Activated T-helper 1 cell treated with anti-CD3 and anti-CD28 coated beads, Interleukin-12 subunit alpha, Interleukin-12 subunit beta, Interleukin-2, Interleukin-4 antibody, amounts not matched to agents 30 ng/mL and 10 ng/mL and 1 ng/mL, durations not matched to agents 14 hours and 24 hours and 36 hours (primary cell): ENCODE results near the gene TMA7. TPM values are rescaled to one million over a fixed set of nuclear protein-coding genes. Genes with fewer than 3 reads are reported as not detected.
"Not testable (repeated sequence)": the region's sequence is repeated elsewhere in the genome, so short reads cannot be mapped to it uniquely, and the experiment has no call there.

Experiments used
- DNase-seq: peaks from one replicate; pipeline ENCODE4 v3.0.0; 2021; ENCODE audit warnings: low spot score
- H3K27ac Mint-ChIP-seq: one replicate; pipeline ENCODE4 v1.8.0; 2021; ENCODE audit warnings: mild to moderate bottlenecking, mixed read lengths
- H3K27me3 Mint-ChIP-seq: one replicate; pipeline ENCODE4 v1.8.0; 2022; ENCODE audit warnings: mild to moderate bottlenecking, moderate library complexity, mixed read lengths; ENCODE audit not compliant: insufficient read depth
- H3K36me3 Mint-ChIP-seq: one replicate; pipeline ENCODE4 v1.8.0; 2021; ENCODE audit warnings: low read depth, mixed read lengths
- H3K4me1 Mint-ChIP-seq: one replicate; pipeline ENCODE4 v1.8.0; 2021; ENCODE audit warnings: low read depth, mixed read lengths
- H3K4me3 Mint-ChIP-seq: one replicate; pipeline ENCODE4 v1.8.0; 2021; ENCODE audit warnings: mild to moderate bottlenecking, moderate library complexity, mixed read lengths
- H3K9me3 Mint-ChIP-seq: one replicate; pipeline ENCODE4 v1.8.0; 2021; ENCODE audit warnings: mixed read lengths
- intact Hi-C: fragments of 100-400 bp; cut with micrococcal nuclease; formaldehyde crosslinking; loops from one replicate; pipeline ENCODE4 v1.15.1; 2024
- total RNA-seq: library from RNA; stranded (reverse); gene quantifications from 2 replicates; pipeline ENCODE4 v1.2.3, GENCODE V29; 2022

The TMA7 gene
- 262 and 266 TPM in 2 replicates for total RNA-seq

GRCh38 chr3:48439820-48440589, at the start of gene TMA7, which contains the start of gene CCDC51:
Gene TMA7 (plus strand): TSS chr3:48440257. CDS start chr3:48440297, 40 bp downstream.
Gene CCDC51 (minus strand): TSS chr3:48440119. CDS start chr3:48435128, 4,991 bp downstream.
- no peaks in the 10 kb centered on the region for H3K27me3 Mint-ChIP-seq

GRCh38 chr3:48394391-48394790, 45.7 kb upstream of the TMA7 start:
- Mint-ChIP-seq H3K36me3 (no peaks in the 10 kb centered on the region), H3K9me3 (no peaks in the 10 kb centered on the region), H3K27me3 (peaks cover 17% of the 10 kb centered on the region), H3K4me3 (no peak overlapping the region), H3K27ac (no peak overlapping the region), H3K4me1 (no peaks in the 10 kb centered on the region)
- DNase-seq, result no peak
- intact Hi-C loops, result no loop called here

More at GRCh38 chr3:48439820-48440589, at the start of gene TMA7, which contains the start of gene CCDC51:
- intact Hi-C loops, result loop anchor here (1.0 to 10.0 kb wide), 9 partner anchors 10 to 655 kb away; partner anchors contain the start of genes CDC25A, IMPDH2, NDUFAF3 and PLXNB1
- peaks cover 33% of the 10 kb centered on the region for H3K36me3 Mint-ChIP-seq
- peaks cover 26% of the 10 kb centered on the region for H3K4me1 Mint-ChIP-seq
- peak within 1 kb of the TSS; percentile 98 for H3K4me3 Mint-ChIP-seq
- H3K9me3 Mint-ChIP-seq, result no peaks in the 10 kb centered on the region
- peak; percentile 98 for DNase-seq
- H3K27ac Mint-ChIP-seq, result peak within 1 kb of the TSS; percentile 94

GRCh38 chr3:48395714-48396113, 44.3 kb upstream of the TMA7 start:
- intact Hi-C loops, result no loop called here
- Mint-ChIP-seq H3K36me3 (no peaks in the 10 kb centered on the region), H3K9me3 (no peaks in the 10 kb centered on the region), H3K4me1 (no peaks in the 10 kb centered on the region), H3K27me3 (peaks cover 7% of the 10 kb centered on the region), H3K4me3 (no peak overlapping the region), H3K27ac (no peak overlapping the region)
- no peak for DNase-seq

DNA sequence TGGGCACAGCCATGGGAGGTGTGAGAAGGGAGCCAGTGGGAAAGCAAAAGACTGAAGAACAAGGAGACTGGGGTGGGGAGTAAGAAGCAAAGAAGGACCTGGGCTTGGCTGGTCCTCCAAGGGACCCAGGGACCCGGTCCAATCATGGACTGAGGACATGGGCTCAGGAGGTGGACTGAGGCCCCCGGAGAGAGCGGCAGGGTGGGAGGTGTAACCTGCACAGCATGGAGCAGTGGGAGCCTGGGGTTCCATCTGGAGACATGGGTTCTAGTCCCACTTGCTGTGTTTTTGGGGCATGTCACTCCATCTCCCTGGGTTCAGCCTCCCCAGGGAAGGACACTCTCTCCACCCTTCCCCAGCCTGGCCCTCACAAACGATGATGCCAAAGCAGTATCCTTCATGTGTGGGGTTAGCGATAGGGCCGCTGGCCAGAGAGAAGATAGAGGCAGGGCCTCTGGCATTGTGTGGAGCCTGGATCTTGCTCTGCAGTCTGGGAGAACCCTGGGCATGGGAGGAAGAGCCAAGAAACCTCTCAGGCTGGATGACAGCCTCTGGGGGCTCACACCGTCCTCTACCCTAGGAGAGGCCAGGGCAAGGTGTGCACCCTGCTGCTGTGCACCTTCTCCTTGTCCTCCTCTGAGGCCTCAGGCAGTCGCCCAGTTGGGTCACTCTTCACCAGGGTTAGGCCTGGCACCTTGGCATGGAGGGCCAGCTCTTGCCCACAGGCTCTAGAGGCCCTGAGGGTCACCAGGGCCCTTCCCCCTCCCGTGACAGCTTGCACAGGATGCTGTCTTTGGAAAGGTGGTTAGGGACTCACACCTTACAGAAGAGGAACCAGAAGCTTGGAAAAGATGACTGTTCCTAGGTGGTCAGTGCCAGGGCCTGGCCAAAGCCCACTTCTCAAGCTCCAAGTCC, 42.0 kb upstream of the TMA7 start:
- H3K9me3 Mint-ChIP-seq, result no peaks in the 10 kb centered on the region
- no peak overlapping the region for H3K27ac Mint-ChIP-seq
- peaks cover 2% of the 10 kb centered on the region for H3K27me3 Mint-ChIP-seq
- DNase-seq, result no peak
- H3K4me1 Mint-ChIP-seq, result no peaks in the 10 kb centered on the region
- H3K36me3 Mint-ChIP-seq, result no peaks in the 10 kb centered on the region
- H3K4me3 Mint-ChIP-seq, result no peak overlapping the region
- intact Hi-C loops, result no loop called here

GRCh38 chr3:48398701-48399386, 41.2 kb upstream of the TMA7 start:
- Mint-ChIP-seq H3K27ac (no peak overlapping the region), H3K27me3 (peaks cover 2% of the 10 kb centered on the region), H3K4me3 (no peak overlapping the region), H3K36me3 (no peaks in the 10 kb centered on the region), H3K9me3 (no peaks in the 10 kb centered on the region), H3K4me1 (no peaks in the 10 kb centered on the region)
- no peak for DNase-seq
- intact Hi-C loops, result no loop called here

GRCh38 chr3:48399387-48400172, 40.5 kb upstream of the TMA7 start:
- no peak for DNase-seq
- Mint-ChIP-seq H3K9me3 (no peaks in the 10 kb centered on the region), H3K27me3 (peaks cover 2% of the 10 kb centered on the region), H3K4me1 (no peaks in the 10 kb centered on the region), H3K27ac (no peak overlapping the region), H3K36me3 (no peaks in the 10 kb centered on the region), H3K4me3 (no peak overlapping the region)
- intact Hi-C loops, result loop anchor here (1.0 to 10.0 kb wide), 3 partner anchors 126 to 235 kb away; partner anchors contain the start of genes SLC26A6 and ZNF589

- Mint-ChIP-seq H3K27me3 (no peaks in the 10 kb centered on the region), H3K4me3 (no peak overlapping the region), H3K4me1 (no peaks in the 10 kb centered on the region), H3K36me3 (no peaks in the 10 kb centered on the region), H3K27ac (no peak overlapping the region), H3K9me3 (no peaks in the 10 kb centered on the region)
- peak; percentile 44 for DNase-seq
- intact Hi-C loops, result loop anchor here (1.0 to 10.0 kb wide), 9 partner anchors 35 to 284 kb away; partner anchors contain the start of genes NCKIPSD, SLC26A6, UQCRC1 and ZNF589
Observed at GRCh38 chr3:48400824-48401433, 39.1 kb upstream of the TMA7 start.

GRCh38 chr3:48401434-48401901, 38.6 kb upstream of the TMA7 start:
- H3K36me3 Mint-ChIP-seq, H3K4me1 Mint-ChIP-seq, H3K9me3 Mint-ChIP-seq, H3K27me3 Mint-ChIP-seq, DNase-seq, H3K27ac Mint-ChIP-seq, H3K4me3 Mint-ChIP-seq: not testable (repeated sequence)
- intact Hi-C loops, result loop anchor here (1.0 to 10.0 kb wide), 8 partner anchors 35 to 284 kb away; partner anchors contain the start of genes NCKIPSD, SLC26A6, UQCRC1 and ZNF589

DNA sequence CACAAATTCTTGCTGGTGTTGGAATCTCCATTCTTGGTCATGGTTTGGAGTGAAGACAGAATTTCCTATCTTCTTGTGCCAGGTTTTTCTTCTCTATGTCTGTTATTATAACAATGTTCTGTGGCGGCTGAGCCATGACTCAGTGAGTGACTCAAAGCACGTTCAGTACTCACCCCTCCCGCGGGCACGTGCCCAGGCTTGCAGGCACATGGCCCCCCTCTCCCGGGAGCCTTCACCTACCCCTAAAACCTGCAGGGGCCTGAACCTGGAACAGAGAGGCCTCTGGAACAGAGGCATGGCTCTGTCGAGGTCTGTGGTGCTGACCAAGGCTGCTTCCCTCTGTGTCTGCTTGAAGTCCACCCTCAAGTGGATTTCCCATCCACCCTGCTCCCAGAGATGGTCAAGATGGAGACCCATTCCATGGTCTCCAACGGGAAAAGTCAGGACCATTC, 37.8 kb upstream of the TMA7 start:
- DNase-seq, result no peak
- H3K4me3 Mint-ChIP-seq, result no peak overlapping the region
- intact Hi-C loops, result loop anchor here (10.0 kb wide), 1 partner anchor 232 kb away; the partner anchor contains the start of gene SLC26A6
- H3K27me3 Mint-ChIP-seq, result no peaks in the 10 kb centered on the region
- H3K9me3 Mint-ChIP-seq, result no peaks in the 10 kb centered on the region
- H3K36me3 Mint-ChIP-seq, result no peaks in the 10 kb centered on the region
- H3K27ac Mint-ChIP-seq, result no peak overlapping the region
- H3K4me1 Mint-ChIP-seq, result no peaks in the 10 kb centered on the region

DNA sequence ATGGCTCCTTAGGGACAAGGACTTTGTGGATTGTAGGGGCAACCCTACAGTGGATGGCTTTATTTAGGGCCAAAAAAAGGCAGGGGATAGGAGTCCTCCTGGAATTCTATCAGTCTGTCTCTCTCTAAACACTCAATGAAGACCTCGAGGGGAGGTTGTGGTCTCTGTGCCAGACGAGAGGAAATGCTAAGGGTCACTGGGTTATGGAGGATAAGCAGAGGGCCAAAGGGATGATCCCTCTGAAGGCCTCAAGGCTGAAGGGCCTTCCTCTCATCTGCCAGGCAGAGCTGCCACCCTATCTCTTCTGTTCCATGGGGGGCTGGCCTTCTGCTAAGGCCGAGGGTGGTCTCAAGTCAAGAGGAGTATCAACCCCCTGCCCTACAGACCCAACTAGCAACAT, 37.1 kb upstream of the TMA7 start:
- H3K27me3 Mint-ChIP-seq, result no peaks in the 10 kb centered on the region
- H3K4me3 Mint-ChIP-seq, result no peak overlapping the region
- no peak for DNase-seq
- no peaks in the 10 kb centered on the region for H3K9me3 Mint-ChIP-seq
- intact Hi-C loops, result loop anchor here (10.0 kb wide), 1 partner anchor 232 kb away; the partner anchor contains the start of gene SLC26A6
- no peak overlapping the region for H3K27ac Mint-ChIP-seq
- H3K4me1 Mint-ChIP-seq, result no peaks in the 10 kb centered on the region
- H3K36me3 Mint-ChIP-seq, result no peaks in the 10 kb centered on the region
